Loucy (cell line): ENCODE results near the gene LATS2.
"Not testable (repeated sequence)": the region's sequence is repeated elsewhere in the genome, so short reads cannot be mapped to it uniquely, and the experiment has no call there.

ENCODE experiments used
- H2AFZ ChIP-seq: fragments of 200-600 bp; sonication (generic); 2 replicates; pipeline ENCODE4 v1.6.0; 2016; ENCODE audit warnings: antibody characterized with exemption, mild to moderate bottlenecking, low read length, moderate library complexity
- H3F3A ChIP-seq: fragments of 200-600 bp; 2 replicates; pipeline ENCODE4 v1.6.0; 2016; ENCODE audit warnings: antibody characterized with exemption, low read depth, mild to moderate bottlenecking
- H3K27me3 ChIP-seq: fragments of 200-600 bp; sonication (generic); 2 replicates; pipeline ENCODE4 v1.6.1; 2014; ENCODE audit warnings: low read length, mild to moderate bottlenecking; ENCODE audit not compliant: insufficient read depth, poor library complexity, severe bottlenecking
- H3K36me3 ChIP-seq: fragments of 200-600 bp; sonication (generic); 2 replicates; pipeline ENCODE4 v1.6.1; 2016; ENCODE audit warnings: low read length; ENCODE audit not compliant: insufficient read depth
- H3K4me1 ChIP-seq: fragments of 200-600 bp; sonication (generic); 2 replicates; pipeline ENCODE4 v1.5.1; 2014; ENCODE audit warnings: low read length, mild to moderate bottlenecking; ENCODE audit not compliant: insufficient read depth, poor library complexity, severe bottlenecking
- H3K4me2 ChIP-seq: fragments of 200-600 bp; sonication (generic); 2 replicates; pipeline ENCODE4 v1.6.0; 2014; ENCODE audit warnings: antibody characterized with exemption, low read length, low read depth, mild to moderate bottlenecking; ENCODE audit not compliant: poor library complexity, severe bottlenecking
- H3K4me3 ChIP-seq: fragments of 200-600 bp; sonication (generic); 2 replicates; pipeline ENCODE4 v1.5.1; 2014; ENCODE audit warnings: low read length, mild to moderate bottlenecking, mixed read lengths; ENCODE audit not compliant: poor library complexity, severe bottlenecking
- H3K79me2 ChIP-seq: fragments of 200-600 bp; sonication (generic); 2 replicates; pipeline ENCODE4 v1.6.1; 2014; ENCODE audit warnings: low read length; ENCODE audit not compliant: insufficient read depth
- H3K9ac ChIP-seq: fragments of 200-600 bp; sonication (generic); 2 replicates; pipeline ENCODE4 v1.6.0; 2014; ENCODE audit warnings: mild to moderate bottlenecking, low read depth, low read length, moderate library complexity; ENCODE audit not compliant: poor library complexity, severe bottlenecking
- H3K9me2 ChIP-seq: fragments of 200-600 bp; sonication (generic); replicated peaks from 2 replicates; pipeline ENCODE4 v1.6.1; 2016; ENCODE audit warnings: low read depth, low read length, mixed read lengths
- H3K9me3 ChIP-seq: fragments of 200-600 bp; sonication (generic); 2 replicates; pipeline ENCODE4 v1.6.1; 2014; ENCODE audit warnings: mild to moderate bottlenecking, antibody characterized with exemption, low read length, low read depth; ENCODE audit not compliant: insufficient read depth
- H4K20me1 ChIP-seq: fragments of 200-600 bp; sonication (generic); 2 replicates; pipeline ENCODE4 v1.6.0; 2014; ENCODE audit warnings: antibody characterized with exemption, low read length, mild to moderate bottlenecking; ENCODE audit not compliant: insufficient read depth, poor library complexity, severe bottlenecking
- CTCF ChIP-seq: fragments of 200-600 bp; sonication (generic); conservative IDR thresholded peaks from 2 replicates; pipeline ENCODE4 v1.5.1; 2014; ENCODE audit warnings: mild to moderate bottlenecking, antibody characterized with exemption, low read length
- EZH2phosphoT487 ChIP-seq: fragments of 200-600 bp; IDR thresholded peaks from 2 replicates; pipeline ENCODE4 v1.6.1; 2018; ENCODE audit warnings: antibody characterized with exemption, mild to moderate bottlenecking, moderate library complexity, borderline replicate concordance

Gene LATS2

GRCh38 chr13:21051675-21052074 is 9.7 kb downstream of the LATS2 start:
- Histone ChIP-seq H4K20me1 (no peaks in the 10 kb centered on the region), H3K79me2 (no peaks in the 10 kb centered on the region), H3K27me3 (no peaks in the 10 kb centered on the region), H3K9me2 (no peaks in the 10 kb centered on the region), H3K4me3 (no peak overlapping the region), H3K4me2 (no peak overlapping the region), H3K4me1 (peaks cover 14% of the 10 kb centered on the region), H3K36me3 (no peaks in the 10 kb centered on the region), H2AFZ (no peak overlapping the region), H3K9ac (no peak overlapping the region), H3F3A (no peaks in the 10 kb centered on the region), H3K9me3 (no peaks in the 10 kb centered on the region)
- TF ChIP-seq CTCF (no peak), EZH2phosphoT487 (no peak)

DNA sequence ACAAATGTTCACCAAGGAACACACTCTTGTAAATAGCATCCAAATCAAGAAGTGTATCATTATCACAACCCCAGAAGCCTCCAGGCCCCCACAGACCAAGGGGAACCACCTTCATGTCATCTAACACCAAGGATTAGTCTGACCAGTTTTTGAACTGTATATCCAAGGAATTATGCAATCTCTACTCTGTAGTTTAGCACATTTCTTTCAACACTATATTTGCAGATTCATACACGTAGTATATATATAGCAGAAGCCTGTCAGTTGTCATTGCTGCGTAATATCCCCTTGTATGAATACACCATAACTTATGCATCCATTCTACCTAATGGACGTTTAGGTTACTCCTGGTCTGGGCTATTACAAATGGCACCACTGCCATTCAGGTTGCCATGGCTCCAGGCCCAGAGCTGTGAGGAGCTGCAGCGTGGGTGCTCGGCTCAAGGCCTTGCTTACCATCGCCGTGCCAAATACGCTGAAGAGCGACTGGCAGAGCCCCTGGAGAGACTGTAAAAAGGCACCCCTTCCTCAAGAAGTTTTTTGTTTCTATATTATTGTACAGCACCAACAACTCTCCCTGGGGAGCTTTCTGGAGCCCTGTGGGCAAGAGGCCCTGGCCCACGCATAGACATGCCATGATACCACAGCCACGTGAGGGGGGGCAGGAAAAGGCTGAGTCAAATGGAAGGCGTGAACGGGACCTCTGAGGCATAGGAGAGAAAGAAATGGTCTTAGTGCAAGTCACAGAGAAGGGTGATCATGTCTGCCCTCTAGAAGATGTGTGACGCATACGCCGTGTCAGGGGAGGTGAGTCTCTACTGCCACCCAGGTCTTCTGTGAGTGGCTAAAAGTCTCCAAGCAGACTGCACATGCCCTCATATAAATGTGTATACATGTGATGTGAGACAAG is 10.8 kb downstream of the LATS2 start:
- Histone ChIP-seq H4K20me1 (no peaks in the 10 kb centered on the region), H3K79me2 (no peaks in the 10 kb centered on the region), H3K4me3 (no peak overlapping the region), H3K27me3 (no peaks in the 10 kb centered on the region), H3K9ac (no peak overlapping the region), H2AFZ (no peak overlapping the region), H3K36me3 (no peaks in the 10 kb centered on the region), H3K4me2 (no peak overlapping the region), H3K4me1 (peaks cover 21% of the 10 kb centered on the region), H3K9me2 (no peaks in the 10 kb centered on the region), H3F3A (no peaks in the 10 kb centered on the region), H3K9me3 (no peaks in the 10 kb centered on the region)
- TF ChIP-seq CTCF (no peak), EZH2phosphoT487 (no peak)

GRCh38 chr13:21049731-21050130 is 11.7 kb downstream of the LATS2 start:
- H3K9me2 ChIP-seq, H3K9me3 ChIP-seq, H3F3A ChIP-seq, H3K79me2 ChIP-seq, H3K4me3 ChIP-seq, H2AFZ ChIP-seq, H3K36me3 ChIP-seq, H3K9ac ChIP-seq, H3K27me3 ChIP-seq, H3K4me2 ChIP-seq, H4K20me1 ChIP-seq: not testable (repeated sequence)
- H3K4me1 ChIP-seq, result peaks cover 21% of the 10 kb centered on the region
